ENCODE data around the gene TBRG4.

TBRG4 gene

DNA sequence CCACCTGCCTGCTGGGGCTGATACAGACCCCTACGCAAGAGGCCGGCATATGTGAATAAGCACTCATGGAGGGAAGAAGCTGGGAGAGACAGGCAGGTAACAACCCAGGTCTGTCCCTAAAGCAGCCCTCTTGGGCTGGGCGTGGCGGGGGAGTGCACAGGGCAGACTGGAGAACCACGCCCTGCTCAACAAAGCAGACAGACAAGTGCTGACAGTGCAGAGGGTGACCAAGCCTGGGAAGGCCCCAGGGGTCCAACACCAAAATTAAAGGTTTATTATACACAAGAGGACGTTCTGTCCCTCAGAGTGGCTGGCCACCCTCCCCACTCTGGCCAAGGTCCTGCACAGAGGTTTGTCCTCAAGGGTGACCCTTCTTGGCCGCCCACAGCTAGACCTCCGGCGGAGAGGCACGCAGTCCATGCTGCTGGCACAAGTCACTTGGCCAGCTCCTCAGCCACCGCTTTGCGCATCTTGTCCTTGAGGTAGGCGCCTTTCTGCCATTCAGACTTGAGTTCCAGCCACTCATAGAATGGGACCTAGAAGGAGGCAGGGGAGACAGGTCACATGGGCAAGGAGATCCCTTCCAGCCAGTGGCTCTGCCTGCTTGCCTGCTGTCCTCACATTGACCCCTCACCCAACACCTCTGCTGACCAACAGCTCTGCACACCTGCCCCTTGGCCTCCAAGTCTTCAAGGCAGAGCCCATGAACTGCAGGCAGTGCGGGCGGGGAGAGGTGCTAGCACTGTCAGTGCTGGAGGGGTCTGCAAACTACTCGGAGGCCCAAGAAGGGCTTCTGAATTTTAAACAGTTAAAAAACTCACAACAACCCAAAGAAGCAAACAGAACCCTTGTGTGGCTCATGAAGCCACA lies 11.4 kb downstream of the TBRG4 start:
- H3K27me3 ChIP-seq (ENCODE audit: control insufficient read depth, insufficient read depth, low read length), result no peaks in the 10 kb centered on the region
- no peak overlapping the region for H3K4me3 ChIP-seq (ENCODE audit: low read depth, low read length)
- TF ChIP-seq, protein P1, sequence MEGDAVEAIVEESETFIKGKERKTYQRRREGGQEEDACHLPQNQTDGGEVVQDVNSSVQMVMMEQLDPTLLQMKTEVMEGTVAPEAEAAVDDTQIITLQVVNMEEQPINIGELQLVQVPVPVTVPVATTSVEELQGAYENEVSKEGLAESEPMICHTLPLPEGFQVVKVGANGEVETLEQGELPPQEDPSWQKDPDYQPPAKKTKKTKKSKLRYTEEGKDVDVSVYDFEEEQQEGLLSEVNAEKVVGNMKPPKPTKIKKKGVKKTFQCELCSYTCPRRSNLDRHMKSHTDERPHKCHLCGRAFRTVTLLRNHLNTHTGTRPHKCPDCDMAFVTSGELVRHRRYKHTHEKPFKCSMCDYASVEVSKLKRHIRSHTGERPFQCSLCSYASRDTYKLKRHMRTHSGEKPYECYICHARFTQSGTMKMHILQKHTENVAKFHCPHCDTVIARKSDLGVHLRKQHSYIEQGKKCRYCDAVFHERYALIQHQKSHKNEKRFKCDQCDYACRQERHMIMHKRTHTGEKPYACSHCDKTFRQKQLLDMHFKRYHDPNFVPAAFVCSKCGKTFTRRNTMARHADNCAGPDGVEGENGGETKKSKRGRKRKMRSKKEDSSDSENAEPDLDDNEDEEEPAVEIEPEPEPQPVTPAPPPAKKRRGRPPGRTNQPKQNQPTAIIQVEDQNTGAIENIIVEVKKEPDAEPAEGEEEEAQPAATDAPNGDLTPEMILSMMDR (IDR thresholded peaks at IDR 0.05), result no peak
- H3K9ac ChIP-seq, result no peak overlapping the region
- no peaks in the 10 kb centered on the region for H3K9me3 ChIP-seq (ENCODE audit: control insufficient read depth, low read length)
- peaks cover 5% of the 10 kb centered on the region for H3K79me2 ChIP-seq
- no peaks in the 10 kb centered on the region for H3K4me1 ChIP-seq
- H3K27ac ChIP-seq, result no peak overlapping the region
- H2AFZ ChIP-seq, result no peak overlapping the region
- no peak overlapping the region for H3K4me2 ChIP-seq (ENCODE audit: low read length)
- no peaks in the 10 kb centered on the region for H3K36me3 ChIP-seq (ENCODE audit: control insufficient read depth, insufficient read depth, low read length)

DNA sequence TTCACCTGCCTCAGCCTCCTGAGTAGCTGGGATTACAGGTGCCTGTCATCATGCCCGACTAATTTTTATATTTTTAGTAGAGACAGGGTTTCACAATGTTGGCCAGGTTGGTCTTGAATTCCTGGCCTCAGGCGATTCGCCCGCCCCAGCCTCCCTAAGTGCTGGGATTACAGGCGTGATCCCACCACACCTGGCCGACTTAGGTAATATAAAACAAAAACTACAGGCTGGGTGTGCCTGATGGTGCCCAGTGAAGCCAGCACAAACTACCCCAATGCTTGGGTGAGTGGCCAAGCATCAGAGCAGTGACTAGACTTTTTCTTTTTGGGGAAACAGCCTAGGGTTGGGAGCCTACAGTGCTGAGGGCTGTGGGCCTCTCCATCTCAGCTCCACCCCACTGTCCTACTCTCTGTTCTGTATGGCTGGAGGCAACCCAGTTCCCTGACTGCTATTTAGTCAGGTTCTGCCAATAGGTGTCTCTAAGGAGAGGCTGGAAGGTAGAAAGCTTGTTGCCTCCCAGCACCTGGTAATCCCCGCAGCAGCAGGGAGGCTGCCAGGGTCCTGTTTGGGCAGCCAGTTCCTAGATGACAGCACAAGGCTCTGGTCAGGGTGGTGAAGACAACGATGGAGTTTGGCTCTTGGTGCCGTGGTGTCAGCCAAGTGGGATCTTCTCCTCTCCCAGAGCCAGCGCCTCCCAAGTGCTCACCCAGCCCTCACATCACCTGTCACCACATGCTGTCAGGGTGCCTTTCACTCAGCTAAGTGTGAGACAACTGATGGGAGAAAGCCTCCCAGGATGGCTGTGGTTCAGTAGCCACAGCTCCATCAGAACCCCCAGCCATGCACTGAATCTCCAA lies 12.3 kb downstream of the TBRG4 start:
- H3K36me3 ChIP-seq (ENCODE audit: control insufficient read depth, insufficient read depth, low read length), result no peaks in the 10 kb centered on the region

DNA sequence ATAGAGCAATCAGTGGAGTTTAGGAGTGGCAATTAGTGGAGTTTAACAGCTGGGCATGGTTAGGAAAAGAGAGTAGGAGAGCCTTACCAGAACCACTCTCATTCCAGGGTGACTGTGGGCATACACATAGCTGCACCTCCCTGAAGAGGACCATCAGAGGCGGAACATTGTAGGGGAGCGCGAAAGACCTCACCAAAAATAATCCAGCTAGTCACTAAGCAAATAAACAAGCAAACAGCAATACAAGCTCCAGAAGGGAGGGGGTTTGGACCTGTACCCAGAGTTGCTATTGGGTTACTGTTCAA lies 18.6 kb downstream of the TBRG4 start:
- no peak overlapping the region for H3K9ac ChIP-seq
- TF ChIP-seq, protein P1 (IDR thresholded peaks at IDR 0.05), result no peak
- no peak overlapping the region for H3K27ac ChIP-seq
- no peaks in the 10 kb centered on the region for H3K36me3 ChIP-seq (ENCODE audit: control insufficient read depth, insufficient read depth, low read length)
- H2AFZ ChIP-seq, result no peak overlapping the region
- no peak overlapping the region for H3K4me2 ChIP-seq (ENCODE audit: low read length)
- no peaks in the 10 kb centered on the region for H3K9me3 ChIP-seq (ENCODE audit: control insufficient read depth, low read length)
- no peaks in the 10 kb centered on the region for H3K4me1 ChIP-seq
- no peaks in the 10 kb centered on the region for H3K79me2 ChIP-seq
- H3K4me3 ChIP-seq (ENCODE audit: low read depth, low read length), result no peak overlapping the region
- H3K27me3 ChIP-seq (ENCODE audit: control insufficient read depth, insufficient read depth, low read length), result no peaks in the 10 kb centered on the region

More for the DNA sequence above, 12.3 kb downstream of the TBRG4 start:
- Histone ChIP-seq H3K4me1 (no peaks in the 10 kb centered on the region), H2AFZ (no peak overlapping the region), H3K27ac (no peak overlapping the region), H3K27me3 (ENCODE audit: control insufficient read depth, insufficient read depth, low read length) (no peaks in the 10 kb centered on the region), H3K79me2 (peaks cover 4% of the 10 kb centered on the region), H3K9me3 (ENCODE audit: control insufficient read depth, low read length) (no peaks in the 10 kb centered on the region), H3K4me2 (ENCODE audit: low read length) (no peak overlapping the region), H3K9ac (no peak overlapping the region), H3K4me3 (ENCODE audit: low read depth, low read length) (no peak overlapping the region)
- TF ChIP-seq, protein P1 (IDR thresholded peaks at IDR 0.05), result no peak

DNA sequence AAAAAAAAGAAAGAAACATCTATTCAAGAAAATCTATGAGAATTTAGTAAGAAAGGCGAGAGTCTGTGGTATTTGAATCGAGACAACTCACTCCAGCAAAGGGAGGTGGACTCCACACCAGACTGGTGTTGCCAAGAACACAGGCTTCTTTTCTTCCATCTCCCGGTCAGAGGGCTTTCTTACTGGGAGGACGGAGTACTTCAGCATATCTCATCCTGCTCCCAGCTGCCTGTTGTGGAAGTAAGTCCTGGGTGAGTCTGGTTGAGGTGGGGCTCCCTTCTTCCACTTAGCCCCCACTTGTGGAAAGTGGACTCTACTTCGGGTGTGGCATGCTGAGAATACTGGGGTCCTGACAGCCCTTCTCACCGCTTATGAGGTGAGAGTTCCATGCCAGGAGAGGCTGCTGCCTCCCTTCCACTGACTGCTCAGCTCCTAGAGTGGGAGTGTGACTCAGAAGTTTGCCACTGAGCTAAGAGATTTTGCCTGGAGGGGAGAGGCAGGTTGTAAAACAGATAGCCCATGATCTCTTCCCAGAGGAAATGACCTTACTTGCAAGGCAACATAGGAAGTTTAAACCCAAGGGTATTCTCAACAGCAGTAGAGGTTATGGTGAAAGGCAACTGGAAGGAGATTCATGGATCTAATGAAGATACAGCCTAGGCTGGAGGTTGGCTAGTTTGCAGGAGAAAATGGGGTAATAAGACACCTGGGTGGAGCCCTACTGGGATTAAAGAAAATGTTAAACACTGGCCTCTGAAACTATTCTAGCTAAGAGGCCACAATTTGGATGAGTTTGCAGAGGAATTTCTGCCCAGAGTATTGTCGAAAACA lies 19.2 kb downstream of the TBRG4 start:
- TF ChIP-seq, protein P1 (IDR thresholded peaks at IDR 0.05), result no peak
- Histone ChIP-seq H3K9ac (no peak overlapping the region), H3K4me1 (no peaks in the 10 kb centered on the region), H2AFZ (no peak overlapping the region), H3K4me2 (ENCODE audit: low read length) (no peak overlapping the region), H3K27me3 (ENCODE audit: control insufficient read depth, insufficient read depth, low read length) (no peaks in the 10 kb centered on the region), H3K9me3 (ENCODE audit: control insufficient read depth, low read length) (no peaks in the 10 kb centered on the region), H3K27ac (no peak overlapping the region), H3K36me3 (ENCODE audit: control insufficient read depth, insufficient read depth, low read length) (no peaks in the 10 kb centered on the region), H3K79me2 (no peaks in the 10 kb centered on the region), H3K4me3 (ENCODE audit: low read depth, low read length) (no peak overlapping the region)

All from parathyroid adenoma (tissue), 2 donors.